ENCODE measurements around the gene TADA2B. TPM values are rescaled to one million over a fixed set of nuclear protein-coding genes. Genes with fewer than 3 reads are reported as not detected.

Gene TADA2B
- total RNA-seq, 1 donor from 2014 or later, result 20.0 TPM

GRCh38 chr4:7017446-7018048 is 25.6 kb upstream of the TADA2B start:
- DNase-seq (ENCODE audit: low spot score), result no peak

- DNase-seq (ENCODE audit: low spot score), result no peak
Measured at GRCh38 chr4:7018281-7018680, 24.9 kb upstream of the TADA2B start.

- DNase-seq (ENCODE audit: low spot score), result no peak
Measured at GRCh38 chr4:7019367-7019766, 23.8 kb upstream of the TADA2B start.

- DNase-seq (ENCODE audit: low spot score), result no peak
Measured at GRCh38 chr4:7020290-7020689, 22.9 kb upstream of the TADA2B start.

- no peak for DNase-seq (ENCODE audit: low spot score)
Measured at GRCh38 chr4:7020856-7021255, 22.3 kb upstream of the TADA2B start.

- DNase-seq (ENCODE audit: low spot score), result no peak
Measured at GRCh38 chr4:7021355-7021754, 21.8 kb upstream of the TADA2B start.

- DNase-seq (ENCODE audit: low spot score), result no peak
Measured at GRCh38 chr4:7021930-7022664, 21.1 kb upstream of the TADA2B start.

GRCh38 chr4:7023486-7023885 is 19.7 kb upstream of the TADA2B start:
- no peak for DNase-seq (ENCODE audit: low spot score)

GRCh38 chr4:7023901-7024300 is 19.3 kb upstream of the TADA2B start:
- no peak for DNase-seq (ENCODE audit: low spot score)

GRCh38 chr4:7024336-7024890 is 18.8 kb upstream of the TADA2B start:
- no peak for DNase-seq (ENCODE audit: low spot score)

- no peak for DNase-seq (ENCODE audit: low spot score)
Measured at GRCh38 chr4:7025040-7025602, 18.1 kb upstream of the TADA2B start.

- DNase-seq (ENCODE audit: low spot score), result no peak
Measured at GRCh38 chr4:7026107-7026506, 17.1 kb upstream of the TADA2B start.

GRCh38 chr4:7027284-7027683 is 15.9 kb upstream of the TADA2B start:
- DNase-seq (ENCODE audit: low spot score), result no peak

- no peak for DNase-seq (ENCODE audit: low spot score)
Measured at GRCh38 chr4:7027913-7028312, 15.3 kb upstream of the TADA2B start.

- DNase-seq (ENCODE audit: low spot score), result no peak
Measured at GRCh38 chr4:7029212-7029611, 14.0 kb upstream of the TADA2B start.

- DNase-seq (ENCODE audit: low spot score), result no peak
Measured at GRCh38 chr4:7029921-7030320, 13.3 kb upstream of the TADA2B start.

GRCh38 chr4:7030856-7031255 is 12.3 kb upstream of the TADA2B start:
- DNase-seq (ENCODE audit: low spot score), result no peak

GRCh38 chr4:7031558-7032449 is 11.4 kb upstream of the TADA2B start:
- DNase-seq (ENCODE audit: low spot score), result no peak

- no peak for DNase-seq (ENCODE audit: low spot score)
Measured at GRCh38 chr4:7032596-7032995, 10.6 kb upstream of the TADA2B start.

GRCh38 chr4:7034262-7035081 is 8.7 kb upstream of the TADA2B start:
- no peak for DNase-seq (ENCODE audit: low spot score)

GRCh38 chr4:7037425-7037824 is 5.7 kb upstream of the TADA2B start:
- DNase-seq (ENCODE audit: low spot score), result no peak

Measured in ureter (tissue), 1 donor.